Hepatocyte (in vitro differentiated cells): Measurements from ENCODE around the gene ACAD9. TPM values are rescaled to one million over a fixed set of nuclear protein-coding genes. Genes with fewer than 3 reads are reported as not detected.

Source experiments
- DNase-seq: peaks from one replicate; pipeline ENCODE4 v3.0.0-alpha.2; 2016; ENCODE audit warnings: low spot score
- H2AFZ ChIP-seq: fragments of 200-600 bp; sonication (generic); 2 replicates; pipeline ENCODE4 v1.6.0; 2016; ENCODE audit warnings: antibody characterized with exemption, mild to moderate bottlenecking
- H3K27ac ChIP-seq: fragments of 200-600 bp; sonication (generic); 2 replicates; pipeline ENCODE4 v1.5.1; 2016; ENCODE audit warnings: mild to moderate bottlenecking
- H3K27me3 ChIP-seq: fragments of 200-600 bp; sonication (generic); 2 replicates; pipeline ENCODE4 v1.6.1; 2016
- H3K36me3 ChIP-seq: fragments of 200-600 bp; sonication (generic); replicated peaks from 2 replicates; pipeline ENCODE4 v1.5.1; 2016; ENCODE audit warnings: low read depth; ENCODE audit not compliant: insufficient read depth
- H3K4me1 ChIP-seq: fragments of 200-600 bp; sonication (generic); 2 replicates; pipeline ENCODE4 v1.5.1; 2016; ENCODE audit warnings: mild to moderate bottlenecking, moderate library complexity; ENCODE audit not compliant: insufficient read depth
- H3K4me2 ChIP-seq: fragments of 200-600 bp; sonication (generic); 2 replicates; pipeline ENCODE4 v1.6.0; 2016
- H3K4me3 ChIP-seq: fragments of 200-600 bp; sonication (generic); 2 replicates; pipeline ENCODE4 v1.5.1; 2016; ENCODE audit warnings: mild to moderate bottlenecking
- H3K79me2 ChIP-seq: fragments of 200-600 bp; sonication (generic); 2 replicates; pipeline ENCODE4 v1.6.0; 2017; ENCODE audit warnings: mild to moderate bottlenecking
- H3K9me2 ChIP-seq: fragments of 200-600 bp; sonication (generic); replicated peaks from 2 replicates; pipeline ENCODE4 v1.6.0; 2017; ENCODE audit warnings: mild to moderate bottlenecking; ENCODE audit not compliant: insufficient read depth
- H3K9me3 ChIP-seq: fragments of 200-600 bp; sonication (generic); 2 replicates; pipeline ENCODE4 v1.5.1; 2016; ENCODE audit warnings: low read depth, mild to moderate bottlenecking
- H4K20me1 ChIP-seq: fragments of 200-600 bp; sonication (generic); 2 replicates; pipeline ENCODE4 v1.6.0; 2016; ENCODE audit warnings: mild to moderate bottlenecking; ENCODE audit not compliant: insufficient read depth, poor library complexity, severe bottlenecking
- EZH2 ChIP-seq: fragments of 200-600 bp; sonication (generic); IDR thresholded peaks from 2 replicates; pipeline ENCODE4 v1.6.1; 2016; ENCODE audit warnings: antibody characterized with exemption, mild to moderate bottlenecking, borderline replicate concordance
- EZH2phosphoT487 ChIP-seq: fragments of 200-600 bp; sonication (generic); IDR thresholded peaks from one replicate; pipeline ENCODE4 v1.6.1; 2018; ENCODE audit warnings: antibody characterized with exemption, mild to moderate bottlenecking, low read depth, moderate library complexity; ENCODE audit not compliant: unreplicated experiment, severe bottlenecking
- WGBS: methylation state at CpG from one replicate; pipeline ENCODE4 v1.1.6; 2016; ENCODE audit warnings: low lambda C conversion rate; ENCODE audit errors: missing lambda C conversion rate; 5-methylcytosine and 5-hydroxymethylcytosine counted together
- polyA plus RNA-seq: library from polyadenylated mRNA; unstranded; fragments of >200 nt; fragmentation: Nextera tagmentation; extraction: Ambion mirVana; gene quantifications from 2 replicates; pipeline ENCODE4 v1.2.1, GENCODE V29; 2016
- total RNA-seq: library from RNA; depleted of rRNA; stranded (reverse); fragments of >200 nt; gene quantifications from 2 replicates; pipeline ENCODE4 v1.2.3, GENCODE V29; 2014
- TF ChIP-seq, protein P1 (sequence below): fragments of 200-600 bp; sonication (generic); IDR thresholded peaks from 2 replicates; pipeline ENCODE4 v1.5.1; 2016; ENCODE audit warnings: antibody characterized with exemption, mild to moderate bottlenecking; ENCODE audit not compliant: poor library complexity

ACAD9 gene
- total and polyA plus RNA-seq, 2 experiments from 2014 or later, result 32.0 to 33.8 TPM

GRCh38 chr3:128902426-128902825 lies 23.0 kb downstream of the ACAD9 start:
- H3K36me3 ChIP-seq, result no peaks in the 10 kb centered on the region
- H3K4me3 ChIP-seq, result no peak overlapping the region

DNA sequence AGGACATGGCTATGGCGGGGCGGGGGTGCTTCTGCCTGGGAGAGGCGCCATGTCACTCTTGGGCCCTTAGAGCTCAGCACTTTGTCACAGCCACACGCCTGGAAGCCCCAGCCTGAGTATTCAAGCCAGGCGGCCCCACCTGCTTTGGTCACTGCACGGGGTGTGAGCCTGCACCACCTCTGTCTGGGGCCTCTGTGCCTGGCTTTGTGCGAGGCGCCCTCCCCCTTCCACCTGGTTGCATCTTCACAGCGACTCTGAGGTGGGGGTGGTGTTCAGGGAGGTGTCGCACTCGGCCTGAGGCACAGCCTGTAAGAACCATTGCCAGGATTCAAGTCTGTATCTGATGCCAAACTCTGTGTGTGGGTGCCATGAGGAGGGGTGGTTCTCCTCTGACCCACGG lies 24.1 kb downstream of the ACAD9 start:
- Histone ChIP-seq H4K20me1 (no peaks in the 10 kb centered on the region), H2AFZ (no peak overlapping the region), H3K4me3 (no peak overlapping the region), H3K4me1 (no peaks in the 10 kb centered on the region), H3K27me3 (no peaks in the 10 kb centered on the region), H3K27ac (no peak overlapping the region), H3K36me3 (no peaks in the 10 kb centered on the region), H3K4me2 (no peak overlapping the region), H3K79me2 (no peaks in the 10 kb centered on the region), H3K9me2 (no peaks in the 10 kb centered on the region), H3K9me3 (no peaks in the 10 kb centered on the region)
- WGBS, result 95% methylated on average over 12 of the region's 12 CpGs
- TF ChIP-seq EZH2phosphoT487 (no peak), EZH2 (no peak)
- TF ChIP-seq, protein P1, sequence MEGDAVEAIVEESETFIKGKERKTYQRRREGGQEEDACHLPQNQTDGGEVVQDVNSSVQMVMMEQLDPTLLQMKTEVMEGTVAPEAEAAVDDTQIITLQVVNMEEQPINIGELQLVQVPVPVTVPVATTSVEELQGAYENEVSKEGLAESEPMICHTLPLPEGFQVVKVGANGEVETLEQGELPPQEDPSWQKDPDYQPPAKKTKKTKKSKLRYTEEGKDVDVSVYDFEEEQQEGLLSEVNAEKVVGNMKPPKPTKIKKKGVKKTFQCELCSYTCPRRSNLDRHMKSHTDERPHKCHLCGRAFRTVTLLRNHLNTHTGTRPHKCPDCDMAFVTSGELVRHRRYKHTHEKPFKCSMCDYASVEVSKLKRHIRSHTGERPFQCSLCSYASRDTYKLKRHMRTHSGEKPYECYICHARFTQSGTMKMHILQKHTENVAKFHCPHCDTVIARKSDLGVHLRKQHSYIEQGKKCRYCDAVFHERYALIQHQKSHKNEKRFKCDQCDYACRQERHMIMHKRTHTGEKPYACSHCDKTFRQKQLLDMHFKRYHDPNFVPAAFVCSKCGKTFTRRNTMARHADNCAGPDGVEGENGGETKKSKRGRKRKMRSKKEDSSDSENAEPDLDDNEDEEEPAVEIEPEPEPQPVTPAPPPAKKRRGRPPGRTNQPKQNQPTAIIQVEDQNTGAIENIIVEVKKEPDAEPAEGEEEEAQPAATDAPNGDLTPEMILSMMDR, result no peak
- no peak for DNase-seq

More at GRCh38 chr3:128902426-128902825, 23.0 kb downstream of the ACAD9 start:
- Histone ChIP-seq H3K27me3 (no peaks in the 10 kb centered on the region), H3K9me3 (no peaks in the 10 kb centered on the region), H3K4me2 (no peak overlapping the region), H3K79me2 (no peaks in the 10 kb centered on the region), H2AFZ (no peak overlapping the region), H3K27ac (no peak overlapping the region), H3K9me2 (no peaks in the 10 kb centered on the region), H3K4me1 (no peaks in the 10 kb centered on the region), H4K20me1 (no peaks in the 10 kb centered on the region)
- no peak for DNase-seq
- TF ChIP-seq EZH2phosphoT487, result no peak
- TF ChIP-seq, protein P1, result no peak
- no peak for TF ChIP-seq EZH2
- WGBS, result 96% methylated on average over 9 of the region's 9 CpGs

DNA sequence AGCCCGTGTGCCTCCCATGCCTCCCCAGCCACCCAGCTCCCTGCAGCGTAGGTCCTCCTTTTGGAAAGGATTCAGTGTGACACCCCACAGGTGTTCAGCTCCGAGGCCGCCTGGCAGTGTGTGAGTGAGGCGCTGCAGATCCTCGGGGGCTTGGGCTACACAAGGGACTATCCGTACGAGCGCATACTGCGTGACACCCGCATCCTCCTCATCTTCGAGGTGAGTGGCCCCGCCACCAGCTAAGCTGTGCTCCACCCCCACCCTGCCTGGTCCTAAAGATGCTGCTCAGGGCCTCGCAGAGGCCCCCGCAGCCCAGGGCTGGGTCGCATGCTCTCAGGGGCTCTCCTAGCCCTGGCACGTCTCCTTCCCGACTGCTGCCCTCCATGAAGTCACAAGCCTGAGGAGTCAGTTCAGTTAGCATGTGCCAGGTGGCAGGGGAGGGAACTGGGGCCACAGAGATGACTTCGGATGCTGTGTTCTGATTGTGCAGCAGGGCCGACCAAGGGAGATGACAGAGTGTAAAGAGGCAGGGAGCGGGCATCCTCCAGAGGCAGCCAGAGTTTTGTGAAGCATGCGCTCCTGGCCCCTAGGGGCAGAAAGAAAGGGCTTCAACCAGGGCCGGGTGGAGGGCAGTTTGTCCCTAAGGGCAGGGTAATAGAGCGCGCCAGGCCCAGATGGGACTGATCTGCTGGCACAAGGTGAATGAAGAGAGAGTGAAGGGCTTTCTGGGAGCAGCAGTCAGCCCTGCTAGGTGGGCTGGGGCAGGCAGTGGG lies 26.8 kb downstream of the ACAD9 start:
- DNase-seq, result no peak
- Histone ChIP-seq H3K4me1 (no peaks in the 10 kb centered on the region), H4K20me1 (no peaks in the 10 kb centered on the region), H3K4me3 (no peak overlapping the region), H3K27me3 (no peaks in the 10 kb centered on the region), H3K79me2 (no peaks in the 10 kb centered on the region), H3K9me3 (no peaks in the 10 kb centered on the region), H3K27ac (no peak overlapping the region), H2AFZ (no peak overlapping the region), H3K36me3 (no peaks in the 10 kb centered on the region), H3K9me2 (no peaks in the 10 kb centered on the region), H3K4me2 (no peak overlapping the region)
- WGBS, result 96% methylated on average over 25 of the region's 25 CpGs
- TF ChIP-seq EZH2phosphoT487 (no peak), EZH2 (no peak)
- TF ChIP-seq, protein P1, result no peak
